Erythroblast (primary cell): ENCODE results near the gene DNASE1L2.

ENCODE experiments used
- GATA1 ChIP-seq: IDR thresholded peaks from 2 replicates; pipeline ENCODE4 v1.6.1; 2011; ENCODE audit warnings: low read depth, mild to moderate bottlenecking, control low read depth, low read length, moderate library complexity
- POLR2A ChIP-seq: IDR thresholded peaks from 2 replicates; pipeline ENCODE4 v1.6.1; 2011; ENCODE audit warnings: mild to moderate bottlenecking, low read length

GRCh38 chr16:2229632-2230250 lies 6.5 kb upstream of the DNASE1L2 start:
- TF ChIP-seq POLR2A (no peak), GATA1 (no peak)
